PC-3 (cell line): ENCODE results near the gene RAB3C. TPM values are rescaled to one million over a fixed set of nuclear protein-coding genes. Genes with fewer than 3 reads are reported as not detected.

Experiments
- ATAC-seq: fragments of 200-7000 bp; cut with Tn5 transposase; 2 replicates; pipeline ENCODE4 v1.9.1; 2020; ENCODE audit warnings: mild to moderate bottlenecking, moderate library complexity
- BruUV-seq: library from RNA; stranded (reverse); fragments of 400-500 nt; replicated peaks from 2 replicates; lab custom pipeline; 2021; lab: Mats Ljungman, UMichigan
- CTCF ChIA-PET: fragments of 300-600 bp; sonication (Branson Sonifier 250); formaldehyde crosslinking; loops from one replicate; lab custom pipeline; 2022; ENCODE audit warnings: antibody characterized with exemption; lab: Charles Lee
- POLR2A ChIA-PET: fragments of 300-600 bp; sonication (Branson Sonifier 250); formaldehyde crosslinking; loops from one replicate; lab custom pipeline; 2022; ENCODE audit warnings: antibody characterized with exemption; ENCODE audit not compliant: unreplicated experiment; lab: Charles Lee
- DNase-seq: peaks from one replicate; pipeline ENCODE4 v3.0.0-alpha.2; 2015
- H2AFZ ChIP-seq: fragments of 300-600 bp; sonication (generic); 2 replicates; pipeline ENCODE4 v1.6.0; 2016; ENCODE audit warnings: antibody characterized with exemption, low read length
- H3F3A ChIP-seq: fragments of 300-600 bp; sonication (generic); one replicate; pipeline ENCODE4 v1.6.0; 2017; ENCODE audit warnings: antibody characterized with exemption, low read length, control low read depth, mild to moderate bottlenecking; ENCODE audit not compliant: unreplicated experiment
- H3K27ac ChIP-seq: fragments of 300-600 bp; sonication (generic); 2 replicates; pipeline ENCODE4 v1.5.1; 2016; ENCODE audit warnings: mild to moderate bottlenecking, low read length
- H3K27me3 ChIP-seq: fragments of 300-600 bp; sonication (generic); 2 replicates; pipeline ENCODE4 v1.6.1; 2016; ENCODE audit warnings: low read length, mixed read lengths
- H3K36me3 ChIP-seq: fragments of 300-600 bp; sonication (generic); 2 replicates; pipeline ENCODE4 v1.6.1; 2016; ENCODE audit warnings: low read depth, mixed run types, low read length, mixed read lengths
- H3K4me1 ChIP-seq: fragments of 300-600 bp; sonication (generic); 2 replicates; pipeline ENCODE4 v1.5.1; 2016; ENCODE audit warnings: low read length; ENCODE audit not compliant: insufficient read depth
- H3K4me2 ChIP-seq: fragments of 300-600 bp; sonication (generic); 2 replicates; pipeline ENCODE4 v1.6.0; 2016; ENCODE audit warnings: low read length
- H3K4me3 ChIP-seq: fragments of 300-600 bp; sonication (generic); 2 replicates; pipeline ENCODE4 v1.5.1; 2016; ENCODE audit warnings: mild to moderate bottlenecking, low read length, mixed read lengths
- H3K79me2 ChIP-seq: fragments of 300-600 bp; sonication (generic); 2 replicates; pipeline ENCODE4 v1.6.1; 2017; ENCODE audit warnings: low read length, mixed read lengths
- H3K9ac ChIP-seq: fragments of 300-600 bp; sonication (generic); 2 replicates; pipeline ENCODE4 v1.6.0; 2016; ENCODE audit warnings: mild to moderate bottlenecking, low read length
- H3K9me2 ChIP-seq: fragments of 300-600 bp; sonication (generic); replicated peaks from 2 replicates; pipeline ENCODE4 v1.6.1; 2016; ENCODE audit warnings: mixed run types, low read length, mixed read lengths
- H3K9me3 ChIP-seq: fragments of 300-600 bp; sonication (generic); 2 replicates; pipeline ENCODE4 v1.6.1; 2016; ENCODE audit warnings: low read length, mixed read lengths
- H4K20me1 ChIP-seq: fragments of 300-600 bp; sonication (generic); 2 replicates; pipeline ENCODE4 v1.6.1; 2016; ENCODE audit warnings: low read length, mixed read lengths
- CTCF ChIP-seq: fragments of 300-600 bp; sonication (generic); conservative IDR thresholded peaks from 2 replicates; pipeline ENCODE4 v1.5.1; 2017; ENCODE audit warnings: antibody characterized with exemption, low read depth, mild to moderate bottlenecking, low read length
- EZH2 ChIP-seq: fragments of 300-600 bp; sonication (generic); IDR thresholded peaks from one replicate; pipeline ENCODE4 v1.6.1; 2017; ENCODE audit warnings: antibody characterized with exemption, mild to moderate bottlenecking, low read length; ENCODE audit not compliant: unreplicated experiment
- EZH2phosphoT487 ChIP-seq: fragments of 300-600 bp; sonication (generic); IDR thresholded peaks from 2 replicates; pipeline ENCODE4 v1.6.1; 2018; ENCODE audit warnings: mild to moderate bottlenecking, antibody characterized with exemption, low read length, borderline replicate concordance
- intact Hi-C: fragments of 100-400 bp; cut with micrococcal nuclease; formaldehyde crosslinking; loops from 2 replicates; pipeline ENCODE4 v1.9.0; 2023
- total RNA-seq: library from RNA; depleted of rRNA; stranded (reverse); fragments of >200 nt; gene quantifications from 2 replicates; pipeline ENCODE4 v1.2.3, GENCODE V29; 2014

The RAB3C gene
- total RNA-seq, 1 experiment from 2014 or later: not detected

- POLR2A ChIA-PET: no interaction called here
- CTCF ChIA-PET: no interaction called here
- BruUV-seq: no TSS peak
Measured at GRCh38 chr5:58795327-58795726, 212.5 kb downstream of the RAB3C start.

GRCh38 chr5:58797021-58797420 lies 214.1 kb downstream of the RAB3C start:
- no peaks in the 10 kb centered on the region; the same call in 1 of the 2 replicates for H3K27me3 ChIP-seq
- DNase-seq (no peak), ATAC-seq (no peak)
- no peak overlapping the region for H3K4me3 ChIP-seq
- BruUV-seq: no TSS peak
- H3K36me3 ChIP-seq: no peaks in the 10 kb centered on the region
- H2AFZ ChIP-seq: no peak overlapping the region
- TF ChIP-seq CTCF (no peak), EZH2phosphoT487 (no peak), EZH2 (no peak)
- no peak overlapping the region for H3K9ac ChIP-seq
- no peaks in the 10 kb centered on the region for H3K9me2 ChIP-seq
- no peaks in the 10 kb centered on the region for H3K79me2 ChIP-seq
- ChIA-PET POLR2A (no interaction called here), CTCF (no interaction called here)
- H3K4me1 ChIP-seq: no peaks in the 10 kb centered on the region
- H3K9me3 ChIP-seq: no peaks in the 10 kb centered on the region
- no peaks in the 10 kb centered on the region for H4K20me1 ChIP-seq
- no peaks in the 10 kb centered on the region for H3F3A ChIP-seq
- no peak overlapping the region for H3K4me2 ChIP-seq
- intact Hi-C loops: no loop called here
- H3K27ac ChIP-seq: no peak overlapping the region

More at GRCh38 chr5:58795327-58795726, 212.5 kb downstream of the RAB3C start:
- no peaks in the 10 kb centered on the region for H3K79me2 ChIP-seq
- no peak for ATAC-seq
- no peaks in the 10 kb centered on the region for H3K36me3 ChIP-seq
- DNase-seq: no peak
- H3K27me3 ChIP-seq: no peaks in the 10 kb centered on the region; the same call in 1 of the 2 replicates
- H3K9ac ChIP-seq: no peak overlapping the region
- intact Hi-C loops: no loop called here
- H3K4me3 ChIP-seq: no peak overlapping the region
- H3F3A ChIP-seq: no peaks in the 10 kb centered on the region
- no peak overlapping the region for H3K27ac ChIP-seq
- no peaks in the 10 kb centered on the region for H3K4me1 ChIP-seq
- H3K4me2 ChIP-seq: no peak overlapping the region
- no peaks in the 10 kb centered on the region for H3K9me3 ChIP-seq
- no peaks in the 10 kb centered on the region for H4K20me1 ChIP-seq
- no peak for TF ChIP-seq EZH2phosphoT487
- TF ChIP-seq CTCF: no peak
- no peak for TF ChIP-seq EZH2
- no peaks in the 10 kb centered on the region for H3K9me2 ChIP-seq
- no peak overlapping the region for H2AFZ ChIP-seq

- Histone ChIP-seq H3K79me2 (no peaks in the 10 kb centered on the region), H3K4me3 (no peak overlapping the region), H3K9ac (no peak overlapping the region), H3K27ac (no peak overlapping the region), H3K9me2 (no peaks in the 10 kb centered on the region), H4K20me1 (no peaks in the 10 kb centered on the region), H2AFZ (no peak overlapping the region), H3K27me3 (no peaks in the 10 kb centered on the region), H3K4me2 (no peak overlapping the region), H3K4me1 (no peaks in the 10 kb centered on the region), H3F3A (no peaks in the 10 kb centered on the region), H3K36me3 (no peaks in the 10 kb centered on the region), H3K9me3 (no peaks in the 10 kb centered on the region)
- ChIA-PET CTCF (no interaction called here), POLR2A (no interaction called here)
- ATAC-seq: no peak
- intact Hi-C loops: no loop called here
- TF ChIP-seq EZH2: no peak
- no peak for TF ChIP-seq EZH2phosphoT487
- TF ChIP-seq CTCF: no peak
- BruUV-seq: no TSS peak
- no peak for DNase-seq
Measured at GRCh38 chr5:58800356-58800755, 217.5 kb downstream of the RAB3C start.
